IPS-18c (cell line): Measurements from ENCODE around the gene USP21.

Experiments used
- H3K4me3 ChIP-seq: 2 replicates; pipeline ENCODE4 v1.7.0; 2013; ENCODE audit warnings: low read depth, mild to moderate bottlenecking, low read length, moderate library complexity; ENCODE audit not compliant: insufficient read depth
- H3K9me3 ChIP-seq: one replicate; pipeline ENCODE4 v1.6.1; 2013; ENCODE audit warnings: mild to moderate bottlenecking, low read length, moderate library complexity; ENCODE audit not compliant: control insufficient read depth, insufficient read depth

USP21 gene

GRCh38 chr1:161177936-161178244, 18.6 kb downstream of the USP21 start:
- Histone ChIP-seq H3K9me3 (no peaks in the 10 kb centered on the region), H3K4me3 (peak overlapping the region; percentile 90; the same call in 1 of the 2 replicates)

GRCh38 chr1:161179698-161180097, 20.4 kb downstream of the USP21 start:
- H3K4me3 ChIP-seq = no peak overlapping the region

DNA sequence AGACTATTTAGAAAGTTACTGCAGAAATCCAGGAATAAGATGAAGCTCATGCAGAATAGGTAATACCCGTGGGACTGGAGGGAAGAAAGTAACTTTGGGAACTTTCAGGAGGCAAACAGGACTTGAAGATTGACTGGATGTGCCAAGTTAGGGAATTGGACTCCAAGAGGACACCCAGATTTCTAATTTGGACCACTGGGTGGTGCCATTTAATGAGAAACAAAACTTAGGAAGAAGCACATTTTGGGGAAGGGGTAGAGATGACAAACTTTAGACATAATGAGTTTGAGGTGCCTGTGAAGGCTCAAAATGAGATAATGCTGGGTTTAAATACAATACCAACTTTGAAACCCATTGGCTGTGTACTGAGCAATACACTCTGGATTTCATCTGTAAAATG, 21.3 kb downstream of the USP21 start:
- Histone ChIP-seq H3K4me3 (no peak overlapping the region), H3K9me3 (no peaks in the 10 kb centered on the region)

More at GRCh38 chr1:161179698-161180097, 20.4 kb downstream of the USP21 start:
- no peaks in the 10 kb centered on the region for H3K9me3 ChIP-seq

DNA sequence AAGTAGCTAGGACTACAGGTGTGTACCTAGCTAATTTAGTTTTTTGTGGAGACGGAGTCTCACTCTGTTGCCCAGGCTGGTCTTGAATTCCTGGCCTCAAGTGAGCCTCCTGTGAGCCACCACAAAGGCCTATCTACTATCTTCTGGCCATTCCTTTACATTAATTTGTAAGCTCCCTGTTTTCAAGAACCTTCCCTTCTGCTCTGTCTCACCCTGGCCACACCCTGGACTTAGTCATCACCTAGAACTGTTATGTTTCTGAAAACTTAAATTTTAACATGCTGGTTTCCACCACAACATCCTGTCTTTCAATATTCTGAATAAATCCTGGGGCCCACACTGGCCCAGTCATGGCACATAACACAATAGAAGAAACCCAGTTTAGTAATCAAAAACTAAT, 22.9 kb downstream of the USP21 start:
- no peaks in the 10 kb centered on the region for H3K9me3 ChIP-seq

DNA sequence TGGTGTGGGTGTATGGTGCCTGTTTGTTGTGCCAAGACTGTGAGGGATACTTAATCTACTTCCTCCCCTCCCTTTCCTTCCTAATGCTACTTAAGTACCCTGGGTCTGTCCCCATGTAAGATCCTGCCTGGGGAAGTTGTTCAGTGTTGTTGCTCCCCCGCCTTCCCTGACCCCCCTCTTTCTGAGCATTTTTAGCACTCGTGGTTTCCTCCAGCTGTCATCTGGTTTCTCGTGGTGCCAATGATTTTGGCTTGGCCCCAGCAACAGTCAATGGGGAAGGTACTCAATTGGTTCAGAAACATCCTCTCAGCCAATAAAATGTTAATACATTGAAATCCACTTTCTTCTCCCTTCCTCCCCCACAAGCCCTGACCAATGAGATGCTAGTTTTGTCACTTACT, 26.0 kb downstream of the USP21 start:
- no peaks in the 10 kb centered on the region for H3K9me3 ChIP-seq
- no peak overlapping the region for H3K4me3 ChIP-seq

More for the DNA sequence above, 22.9 kb downstream of the USP21 start:
- H3K4me3 ChIP-seq = no peak overlapping the region

- Histone ChIP-seq H3K4me3 (no peak overlapping the region), H3K9me3 (no peaks in the 10 kb centered on the region)
Observed at GRCh38 chr1:161185732-161186311, 26.5 kb downstream of the USP21 start.

GRCh38 chr1:161187311-161187710, 28.0 kb downstream of the USP21 start:
- H3K4me3 ChIP-seq = no peak overlapping the region
- H3K9me3 ChIP-seq = no peaks in the 10 kb centered on the region

GRCh38 chr1:161188381-161188780, 29.1 kb downstream of the USP21 start:
- no peak overlapping the region for H3K4me3 ChIP-seq
- no peaks in the 10 kb centered on the region for H3K9me3 ChIP-seq

DNA sequence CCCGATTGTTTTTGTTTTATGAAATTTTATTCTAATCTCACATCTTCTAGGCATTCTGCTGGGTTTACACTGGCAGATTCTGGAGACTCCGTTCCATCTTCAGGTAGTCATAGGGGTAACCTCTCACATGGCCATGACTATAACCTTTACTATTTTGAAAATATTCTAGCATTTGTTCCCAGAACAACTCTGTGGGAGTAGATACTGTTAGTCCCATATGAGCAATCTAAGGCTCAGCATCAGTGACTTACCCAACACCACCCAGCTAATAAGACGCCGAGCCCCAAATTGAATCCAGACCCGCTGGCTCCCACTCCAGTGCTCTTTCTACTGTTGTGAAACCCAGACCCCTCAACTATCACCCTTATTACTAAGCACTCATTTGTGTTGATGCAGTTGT, 29.7 kb downstream of the USP21 start:
- H3K9me3 ChIP-seq = no peaks in the 10 kb centered on the region
- no peak overlapping the region for H3K4me3 ChIP-seq

DNA sequence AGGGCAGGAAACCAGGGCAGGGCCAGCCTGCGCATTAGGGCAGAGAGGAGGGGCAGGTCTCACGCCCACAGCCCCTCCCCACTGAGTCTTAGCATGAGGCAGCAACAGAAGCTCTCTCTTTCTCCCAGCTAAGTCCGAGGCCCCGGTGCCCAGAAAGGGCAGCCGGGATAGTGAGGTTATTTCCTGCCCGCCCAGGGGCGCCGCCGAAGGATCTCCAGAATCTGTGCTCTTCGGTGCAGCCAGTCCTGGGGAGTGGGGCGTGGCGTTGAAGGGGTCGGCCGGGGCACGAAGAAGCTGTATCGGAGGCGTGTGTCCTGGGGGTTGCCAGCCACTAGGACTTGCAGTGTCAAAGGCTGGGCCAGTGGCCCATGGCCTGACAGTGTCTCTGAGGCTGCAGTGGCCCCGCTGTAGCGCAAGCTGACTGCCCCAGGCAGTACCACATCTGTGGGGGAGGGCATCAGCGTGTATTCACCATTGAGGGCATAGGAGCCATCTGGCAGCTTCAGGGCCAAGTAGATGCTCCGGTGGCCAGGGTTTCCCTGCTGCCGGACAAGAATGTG, 31.7 kb downstream of the USP21 start:
- no peak overlapping the region for H3K4me3 ChIP-seq
- H3K9me3 ChIP-seq = no peaks in the 10 kb centered on the region

DNA sequence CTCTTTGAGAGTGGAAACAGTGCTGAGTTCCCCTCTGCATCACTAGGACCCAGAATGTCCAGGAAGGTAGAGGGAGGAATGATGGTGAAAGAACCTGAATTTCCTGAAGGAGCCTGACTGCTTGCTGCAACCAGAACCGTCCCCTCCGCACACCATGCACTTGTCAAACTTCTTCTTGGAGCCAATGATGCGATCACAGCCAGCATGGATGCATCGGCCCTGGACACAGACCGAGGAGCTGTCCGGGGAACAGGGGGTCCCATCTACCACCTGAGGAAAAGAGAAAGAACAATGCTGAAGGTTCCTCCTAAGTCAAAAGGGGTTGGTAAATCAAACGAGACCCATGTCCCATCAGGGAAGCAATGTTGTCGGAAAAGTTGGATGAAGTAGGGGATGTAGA, 32.7 kb downstream of the USP21 start:
- Histone ChIP-seq H3K4me3 (no peak overlapping the region), H3K9me3 (no peaks in the 10 kb centered on the region)

DNA sequence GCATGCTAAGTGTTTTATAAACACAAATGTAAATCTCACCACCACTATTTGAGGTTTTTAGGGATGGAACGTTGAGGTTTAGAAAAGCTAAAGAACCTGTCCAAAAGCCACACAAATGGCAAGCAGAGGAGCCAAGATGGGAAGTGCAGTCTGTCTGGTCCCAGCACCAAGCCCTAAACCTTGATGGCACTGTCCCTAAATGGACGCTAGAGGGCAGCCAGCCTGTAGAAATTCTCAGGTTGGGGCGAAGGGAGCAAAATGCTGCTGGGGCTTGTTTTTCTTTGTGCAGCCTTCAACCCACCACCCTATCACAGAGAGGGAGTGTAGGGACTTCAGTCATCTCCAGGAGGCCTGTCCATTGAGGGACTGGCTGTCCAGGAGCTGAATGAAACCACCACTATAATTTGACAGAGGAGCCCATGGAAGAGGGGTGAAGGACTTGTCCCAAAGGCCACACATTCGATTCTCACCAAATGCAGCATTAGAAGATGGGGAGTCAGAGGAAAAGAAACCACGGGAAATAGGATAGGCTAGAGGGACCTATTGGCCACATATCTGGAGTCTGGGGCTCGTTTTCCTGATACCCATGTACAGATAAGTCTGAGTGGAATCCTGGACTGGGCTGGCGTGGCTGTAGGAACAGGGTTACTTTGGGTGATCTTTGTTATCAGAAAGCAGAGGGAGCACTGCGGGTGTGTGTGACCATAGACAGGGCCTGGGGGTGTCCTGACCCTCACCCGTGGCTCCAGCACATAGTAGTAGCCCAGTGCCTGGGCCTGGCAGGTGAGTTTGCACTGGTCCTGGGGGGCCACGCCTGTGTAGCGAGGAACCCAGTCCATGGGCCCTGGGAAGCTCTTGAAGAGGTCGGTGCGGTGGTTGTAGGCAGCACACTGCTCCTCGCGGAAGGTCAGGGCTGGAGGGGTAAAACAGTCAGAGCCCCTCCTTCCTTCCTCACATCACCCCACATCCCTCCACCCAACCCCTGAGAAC, 33.5 kb downstream of the USP21 start:
- no peak overlapping the region for H3K4me3 ChIP-seq
- H3K9me3 ChIP-seq = no peaks in the 10 kb centered on the region

GRCh38 chr1:161193561-161194235, 34.4 kb downstream of the USP21 start:
- Histone ChIP-seq H3K4me3 (no peak overlapping the region), H3K9me3 (no peaks in the 10 kb centered on the region)

DNA sequence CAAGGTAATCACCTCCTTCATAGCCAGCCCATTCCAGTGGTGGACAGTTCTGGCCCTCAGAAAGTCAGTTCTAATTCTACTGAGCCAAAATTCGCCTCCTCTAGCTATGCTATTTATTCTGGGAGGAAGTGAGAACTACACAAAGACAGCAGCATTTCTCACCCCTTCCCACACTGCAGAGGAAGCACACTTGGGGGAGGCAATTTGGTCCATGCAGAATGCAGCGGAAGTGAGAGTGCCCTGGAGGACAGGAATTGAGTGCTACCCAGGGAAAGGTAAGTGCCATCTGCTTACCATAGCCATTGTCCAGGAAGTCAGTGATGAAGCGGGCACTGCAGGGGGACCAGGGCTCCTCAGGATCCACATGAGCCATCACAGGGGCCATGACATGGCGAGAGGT, 35.9 kb downstream of the USP21 start:
- H3K4me3 ChIP-seq = no peak overlapping the region
- no peaks in the 10 kb centered on the region for H3K9me3 ChIP-seq

DNA sequence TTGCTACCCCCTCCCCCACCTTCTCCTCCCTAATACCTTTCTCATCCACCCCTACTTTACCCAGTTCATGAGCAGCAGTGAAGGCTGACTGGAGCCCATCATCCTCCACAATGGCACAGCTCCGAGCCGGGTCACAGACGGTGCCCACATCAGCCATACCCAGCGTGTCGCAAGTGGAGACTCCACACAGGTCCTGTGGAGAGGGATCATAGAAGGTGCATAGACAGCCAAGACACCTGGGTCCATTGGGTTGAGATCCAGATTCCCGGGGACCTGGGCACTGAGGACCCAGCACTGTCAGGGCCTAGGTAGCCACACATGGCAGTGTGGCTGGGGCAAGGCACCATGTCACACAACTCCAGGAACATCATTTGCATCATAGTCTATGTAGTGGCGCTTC, 36.8 kb downstream of the USP21 start:
- H3K4me3 ChIP-seq = no peak overlapping the region

DNA sequence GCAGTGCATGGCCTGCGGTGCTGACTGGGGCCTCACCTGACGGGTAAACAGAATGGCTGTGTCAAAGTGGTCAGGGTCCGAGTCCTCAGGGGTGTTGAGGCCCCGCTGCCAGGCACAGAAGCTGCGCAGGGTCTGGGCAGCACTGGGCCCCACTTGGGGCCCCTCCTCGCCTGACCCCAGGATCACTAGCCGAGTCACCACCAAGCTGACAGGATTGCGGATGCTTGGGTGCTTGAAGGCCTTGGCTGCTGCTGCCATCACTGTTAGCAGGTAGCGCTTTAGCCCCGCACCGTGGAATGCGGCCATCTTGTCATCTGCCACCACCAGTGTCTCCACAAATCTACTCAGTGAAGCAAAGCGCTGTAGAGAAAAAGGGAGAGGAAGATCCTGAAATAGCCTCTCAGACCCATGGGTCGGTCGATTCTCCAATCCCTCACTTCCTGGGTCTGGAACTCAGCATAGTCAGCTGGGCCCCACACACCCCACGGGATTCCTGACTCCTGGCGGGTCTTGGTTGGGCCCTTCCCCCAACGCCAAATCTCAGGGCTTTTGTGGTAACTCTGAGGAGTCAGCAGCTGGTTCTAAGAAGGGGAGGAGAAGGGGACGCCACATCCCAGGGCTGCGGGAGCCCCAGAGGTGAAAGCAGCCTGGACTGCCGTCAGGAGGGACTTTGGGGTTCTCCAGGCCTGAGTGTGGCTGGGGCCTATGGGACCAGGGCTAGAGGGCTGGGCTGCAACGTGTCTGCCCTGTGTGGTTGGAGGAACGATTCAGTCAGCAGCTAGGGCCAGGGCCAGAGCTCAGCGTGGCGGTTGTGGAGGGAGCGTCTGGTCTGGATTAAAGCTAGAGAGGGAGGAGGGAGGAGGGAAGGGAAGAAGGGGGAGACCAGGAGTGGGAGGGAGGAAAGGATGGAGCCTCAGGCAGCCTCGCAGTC, 37.5 kb downstream of the USP21 start:
- Histone ChIP-seq H3K4me3 (peak overlapping the region; percentile 45; the same call in 1 of the 2 replicates), H3K9me3 (no peaks in the 10 kb centered on the region)

More for the DNA sequence above, 36.8 kb downstream of the USP21 start:
- H3K9me3 ChIP-seq = no peaks in the 10 kb centered on the region
